WTC11 (cell line): Measurements from ENCODE around the gene RARA. TPM values are rescaled to one million over a fixed set of nuclear protein-coding genes. Genes with fewer than 3 reads are reported as not detected.
A peak's percentile ranks its signal among the peaks of the same experiment; 100 is the strongest.

Experiments used
- ATAC-seq: fragments of 200-7000 bp; cut with Tn5 transposase; 2 replicates; pipeline ENCODE4 v1.10.0; 2021; ENCODE audit warnings: mild to moderate bottlenecking, moderate library complexity
- CTCF ChIA-PET: fragments of 300-600 bp; sonication (Branson Sonifier 250); formaldehyde crosslinking; loops from one replicate; lab custom pipeline; 2021; ENCODE audit warnings: antibody characterized with exemption; lab: Charles Lee
- POLR2A ChIA-PET: fragments of 350-600 bp; sonication (Branson Sonifier 250); formaldehyde crosslinking; loops from one replicate; lab custom pipeline; 2021; ENCODE audit warnings: antibody characterized with exemption; lab: Charles Lee
- DNase-seq: peaks from one replicate; pipeline ENCODE4 v3.0.0; 2021; ENCODE audit warnings: low spot score
- H3K27ac Mint-ChIP-seq: 2 replicates; pipeline ENCODE4 v1.8.0; 2021; ENCODE audit warnings: mixed read lengths
- H3K27me3 Mint-ChIP-seq: 2 replicates; pipeline ENCODE4 v1.8.0; 2021; ENCODE audit warnings: low read depth, mild to moderate bottlenecking, moderate library complexity, mixed read lengths
- H3K36me3 Mint-ChIP-seq: 2 replicates; pipeline ENCODE4 v1.8.0; 2021; ENCODE audit warnings: mixed read lengths
- H3K4me1 Mint-ChIP-seq: 2 replicates; pipeline ENCODE4 v1.8.0; 2022; ENCODE audit warnings: mixed read lengths
- H3K4me3 Mint-ChIP-seq: 2 replicates; pipeline ENCODE4 v1.8.0; 2021; ENCODE audit warnings: mild to moderate bottlenecking, moderate library complexity, mixed read lengths
- H3K9me3 Mint-ChIP-seq: 2 replicates; pipeline ENCODE4 v1.8.0; 2021; ENCODE audit warnings: mixed read lengths
- ATF1 ChIP-seq: sonication (generic); formaldehyde crosslinking; IDR thresholded peaks from 2 replicates; pipeline ENCODE4 v1.8.1; 2023; ENCODE audit warnings: mild to moderate bottlenecking, moderate library complexity, missing genetic modification reagents
- CREB1 ChIP-seq: sonication (generic); formaldehyde crosslinking; IDR thresholded peaks from 2 replicates; pipeline ENCODE4 v1.8.0; 2023; ENCODE audit warnings: mild to moderate bottlenecking, missing genetic modification reagents
- ERG ChIP-seq: fragments of 250-450 bp; sonication (Bioruptor Pico); IDR thresholded peaks from 2 replicates; pipeline ENCODE4 v1.8.0; 2021; ENCODE audit warnings: mild to moderate bottlenecking
- ESRRA ChIP-seq: sonication (generic); formaldehyde crosslinking; IDR thresholded peaks from 2 replicates; pipeline ENCODE4 v1.8.1; 2022; ENCODE audit warnings: mild to moderate bottlenecking, missing genetic modification reagents, borderline replicate concordance
- IRF1 ChIP-seq: sonication (generic); formaldehyde crosslinking; IDR thresholded peaks from 2 replicates; pipeline ENCODE4 v1.8.0; 2023; ENCODE audit warnings: missing genetic modification reagents
- NFE2L1 ChIP-seq: sonication (generic); formaldehyde crosslinking; IDR thresholded peaks from 2 replicates; pipeline ENCODE4 v1.8.1; 2023; ENCODE audit warnings: missing genetic modification reagents
- RELA ChIP-seq: sonication (generic); formaldehyde crosslinking; IDR thresholded peaks from 2 replicates; pipeline ENCODE4 v1.8.1; 2022; ENCODE audit warnings: missing genetic modification reagents, mild to moderate bottlenecking, borderline replicate concordance
- TCF7 ChIP-seq: sonication (generic); formaldehyde crosslinking; IDR thresholded peaks from 2 replicates; pipeline ENCODE4 v1.8.0; 2022; ENCODE audit warnings: mild to moderate bottlenecking, low read depth, missing genetic modification reagents, moderate library complexity
- TP53 ChIP-seq: sonication (generic); formaldehyde crosslinking; IDR thresholded peaks from 2 replicates; pipeline ENCODE4 v1.8.1; 2023; ENCODE audit warnings: mild to moderate bottlenecking, missing genetic modification reagents
- ZNF138 ChIP-seq: sonication (generic); formaldehyde crosslinking; conservative IDR thresholded peaks from 2 replicates; pipeline ENCODE4 v1.8.1; 2022; ENCODE audit warnings: mild to moderate bottlenecking, moderate library complexity, missing genetic modification reagents
- ZNF396 ChIP-seq: fragments of 250-450 bp; sonication (Bioruptor Pico); IDR thresholded peaks from 2 replicates; pipeline ENCODE4 v1.8.0; 2021; ENCODE audit warnings: mild to moderate bottlenecking, moderate library complexity, borderline replicate concordance
- ZNF416 ChIP-seq: fragments of 250-450 bp; sonication (Bioruptor Pico); IDR thresholded peaks from 2 replicates; pipeline ENCODE4 v1.9.0; 2021; ENCODE audit warnings: mild to moderate bottlenecking, inconsistent platforms
- ZNF423 ChIP-seq: fragments of 250-450 bp; sonication (Bioruptor Pico); IDR thresholded peaks from 2 replicates; pipeline ENCODE4 v2.1.2; 2022; ENCODE audit warnings: mild to moderate bottlenecking, moderate library complexity
- total RNA-seq: library from RNA; stranded (reverse); gene quantifications from 3 replicates; pipeline ENCODE4 v1.2.3, GENCODE V29; 2021
- TF ChIP-seq, protein P1 (sequence below): sonication (generic); formaldehyde crosslinking; IDR thresholded peaks from 2 replicates; pipeline ENCODE4 v1.8.1; 2022; ENCODE audit warnings: mild to moderate bottlenecking, moderate library complexity, missing genetic modification reagents
- TF ChIP-seq, protein P2 (sequence below): fragments of 250-450 bp; sonication (Bioruptor Pico); IDR thresholded peaks from 2 replicates; pipeline ENCODE4 v1.9.0; 2021; ENCODE audit warnings: moderate library complexity, mild to moderate bottlenecking, inconsistent platforms, borderline replicate concordance
- TF ChIP-seq, protein P3 (sequence below): sonication (generic); formaldehyde crosslinking; IDR thresholded peaks from 2 replicates; pipeline ENCODE4 v1.8.0; 2022; ENCODE audit warnings: mild to moderate bottlenecking, missing genetic modification reagents
- TF ChIP-seq, protein P4 (sequence below): sonication (generic); formaldehyde crosslinking; IDR thresholded peaks from 2 replicates; pipeline ENCODE4 v1.8.0; 2022; ENCODE audit warnings: mild to moderate bottlenecking, missing genetic modification reagents
- TF ChIP-seq, protein P5 (sequence below): fragments of 250-450 bp; sonication (Bioruptor Pico); IDR thresholded peaks from 2 replicates; pipeline ENCODE4 v2.1.2; 2022; ENCODE audit warnings: mild to moderate bottlenecking, moderate library complexity
- TF ChIP-seq, protein P6 (sequence below): sonication (generic); formaldehyde crosslinking; IDR thresholded peaks from 2 replicates; pipeline ENCODE4 v1.8.1; 2023; ENCODE audit warnings: mild to moderate bottlenecking, moderate library complexity, missing genetic modification reagents
- TF ChIP-seq, protein P7 (sequence below): sonication (generic); formaldehyde crosslinking; IDR thresholded peaks from 2 replicates; pipeline ENCODE4 v1.8.1; 2023; ENCODE audit warnings: mild to moderate bottlenecking, missing genetic modification reagents
- TF ChIP-seq, protein P8 (sequence below): sonication (generic); formaldehyde crosslinking; IDR thresholded peaks from 2 replicates; pipeline ENCODE4 v1.8.1; 2022; ENCODE audit warnings: mild to moderate bottlenecking, missing genetic modification reagents, moderate library complexity, borderline replicate concordance

The RARA gene
- total RNA-seq, 1 experiment from 2014 or later, result 20.7 TPM

DNA sequence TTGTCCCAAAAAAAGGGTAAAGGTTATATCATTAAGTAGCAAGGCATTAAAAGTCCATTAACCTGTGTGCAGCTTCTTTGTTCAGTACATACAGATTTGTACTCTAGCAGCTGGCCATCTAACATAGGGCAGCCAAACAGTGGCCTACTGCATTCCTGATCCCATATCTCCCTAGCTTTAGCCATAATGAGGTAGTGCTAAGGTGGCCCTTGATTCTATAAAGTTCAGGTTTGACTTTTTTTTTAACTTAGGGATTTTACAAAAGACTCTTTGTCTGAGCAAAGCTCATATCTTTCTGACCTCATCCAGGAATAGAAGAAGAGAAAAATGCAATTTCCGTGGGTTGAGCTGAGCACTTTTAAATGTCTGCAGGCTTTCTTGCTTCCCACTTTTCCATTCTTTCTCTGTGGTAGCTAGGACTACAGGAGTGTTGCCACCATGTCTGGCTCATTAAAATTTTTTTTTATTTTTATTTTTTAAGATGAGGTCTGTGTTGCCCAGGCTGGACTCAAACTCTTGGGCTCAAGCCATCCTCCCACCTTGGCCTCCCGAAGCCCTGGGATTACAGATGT, 40.8 kb upstream of the RARA start (continued):
- TF ChIP-seq, protein P1, sequence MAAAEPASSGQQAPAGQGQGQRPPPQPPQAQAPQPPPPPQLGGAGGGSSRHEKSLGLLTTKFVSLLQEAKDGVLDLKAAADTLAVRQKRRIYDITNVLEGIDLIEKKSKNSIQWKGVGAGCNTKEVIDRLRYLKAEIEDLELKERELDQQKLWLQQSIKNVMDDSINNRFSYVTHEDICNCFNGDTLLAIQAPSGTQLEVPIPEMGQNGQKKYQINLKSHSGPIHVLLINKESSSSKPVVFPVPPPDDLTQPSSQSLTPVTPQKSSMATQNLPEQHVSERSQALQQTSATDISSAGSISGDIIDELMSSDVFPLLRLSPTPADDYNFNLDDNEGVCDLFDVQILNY (CRISPR knock-in tag), result no peak

DNA sequence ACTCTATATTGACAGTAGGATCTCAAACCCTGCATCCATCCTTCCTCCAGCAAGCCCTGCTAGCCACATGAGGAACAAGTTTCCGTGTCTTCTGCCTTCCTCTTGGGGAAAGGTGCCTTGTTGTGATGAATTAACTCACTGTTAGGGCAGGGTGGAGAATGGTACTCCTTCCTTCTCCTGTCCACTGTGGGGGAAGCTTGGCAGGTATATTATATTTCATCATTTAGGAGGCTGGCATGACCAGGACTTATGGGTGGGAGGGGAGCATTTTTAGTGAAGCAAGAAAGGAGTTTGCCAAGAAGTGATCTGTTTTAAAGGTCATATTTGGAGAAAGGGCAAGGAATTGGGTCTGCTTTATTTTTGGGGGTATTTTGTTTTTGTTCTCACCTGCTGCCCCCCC, 30.6 kb upstream of the RARA start:
- ChIA-PET POLR2A (no interaction called here), CTCF (no interaction called here)
- Mint-ChIP-seq H3K27ac (no peak overlapping the region), H3K36me3 (peaks cover 55% of the 10 kb centered on the region), H3K27me3 (no peaks in the 10 kb centered on the region), H3K4me1 (peaks cover 21% of the 10 kb centered on the region), H3K4me3 (no peak overlapping the region), H3K9me3 (no peaks in the 10 kb centered on the region)
- DNase-seq (no peak), ATAC-seq (no peak)
- TF ChIP-seq ZNF138 (no peak), IRF1 (CRISPR knock-in tag) (no peak), NFE2L1 (CRISPR knock-in tag) (no peak), ESRRA (no peak), ZNF416 (no peak), ZNF423 (no peak), RELA (CRISPR knock-in tag) (no peak), ERG (CRISPR knock-in tag) (no peak), ATF1 (no peak), ZNF396 (CRISPR knock-in tag) (no peak)
- TF ChIP-seq, protein P2, sequence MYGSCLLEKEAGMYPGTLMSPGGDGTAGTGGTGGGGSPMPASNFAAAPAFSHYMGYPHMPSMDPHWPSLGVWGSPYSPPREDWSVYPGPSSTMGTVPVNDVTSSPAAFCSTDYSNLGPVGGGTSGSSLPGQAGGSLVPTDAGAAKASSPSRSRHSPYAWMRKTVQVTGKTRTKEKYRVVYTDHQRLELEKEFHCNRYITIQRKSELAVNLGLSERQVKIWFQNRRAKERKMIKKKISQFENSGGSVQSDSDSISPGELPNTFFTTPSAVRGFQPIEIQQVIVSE, result no peak
- TF ChIP-seq, protein P3, sequence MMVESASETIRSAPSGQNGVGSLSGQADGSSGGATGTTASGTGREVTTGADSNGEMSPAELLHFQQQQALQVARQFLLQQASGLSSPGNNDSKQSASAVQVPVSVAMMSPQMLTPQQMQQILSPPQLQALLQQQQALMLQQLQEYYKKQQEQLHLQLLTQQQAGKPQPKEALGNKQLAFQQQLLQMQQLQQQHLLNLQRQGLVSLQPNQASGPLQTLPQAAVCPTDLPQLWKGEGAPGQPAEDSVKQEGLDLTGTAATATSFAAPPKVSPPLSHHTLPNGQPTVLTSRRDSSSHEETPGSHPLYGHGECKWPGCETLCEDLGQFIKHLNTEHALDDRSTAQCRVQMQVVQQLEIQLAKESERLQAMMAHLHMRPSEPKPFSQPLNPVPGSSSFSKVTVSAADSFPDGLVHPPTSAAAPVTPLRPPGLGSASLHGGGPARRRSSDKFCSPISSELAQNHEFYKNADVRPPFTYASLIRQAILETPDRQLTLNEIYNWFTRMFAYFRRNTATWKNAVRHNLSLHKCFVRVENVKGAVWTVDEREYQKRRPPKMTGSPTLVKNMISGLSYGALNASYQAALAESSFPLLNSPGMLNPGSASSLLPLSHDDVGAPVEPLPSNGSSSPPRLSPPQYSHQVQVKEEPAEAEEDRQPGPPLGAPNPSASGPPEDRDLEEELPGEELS (CRISPR knock-in tag), result no peak
- TF ChIP-seq, protein P4, sequence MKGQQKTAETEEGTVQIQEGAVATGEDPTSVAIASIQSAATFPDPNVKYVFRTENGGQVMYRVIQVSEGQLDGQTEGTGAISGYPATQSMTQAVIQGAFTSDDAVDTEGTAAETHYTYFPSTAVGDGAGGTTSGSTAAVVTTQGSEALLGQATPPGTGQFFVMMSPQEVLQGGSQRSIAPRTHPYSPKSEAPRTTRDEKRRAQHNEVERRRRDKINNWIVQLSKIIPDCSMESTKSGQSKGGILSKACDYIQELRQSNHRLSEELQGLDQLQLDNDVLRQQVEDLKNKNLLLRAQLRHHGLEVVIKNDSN, result no peak

- H3K36me3 Mint-ChIP-seq, result peaks cover 50% of the 10 kb centered on the region
- no peaks in the 10 kb centered on the region for H3K27me3 Mint-ChIP-seq
- H3K27ac Mint-ChIP-seq, result 0 out of 2 replicates have a peak overlapping the region, but pooled peaks have one; percentile 60
- ATAC-seq, result no peak
- CTCF ChIA-PET, result interaction anchor here (0.6 kb wide), 1 partner anchor 166 kb away, joined by 3 read pairs; no protein-coding TSS in a partner anchor
- no peaks in the 10 kb centered on the region for H3K9me3 Mint-ChIP-seq
- DNase-seq, result no peak
- no peak overlapping the region for H3K4me3 Mint-ChIP-seq
- peaks cover 21% of the 10 kb centered on the region for H3K4me1 Mint-ChIP-seq
- POLR2A ChIA-PET, result interaction anchor here (1.4 kb wide), 1 partner anchor 9 kb away, joined by 5 read pairs; no protein-coding TSS in a partner anchor
- TF ChIP-seq, protein P5, sequence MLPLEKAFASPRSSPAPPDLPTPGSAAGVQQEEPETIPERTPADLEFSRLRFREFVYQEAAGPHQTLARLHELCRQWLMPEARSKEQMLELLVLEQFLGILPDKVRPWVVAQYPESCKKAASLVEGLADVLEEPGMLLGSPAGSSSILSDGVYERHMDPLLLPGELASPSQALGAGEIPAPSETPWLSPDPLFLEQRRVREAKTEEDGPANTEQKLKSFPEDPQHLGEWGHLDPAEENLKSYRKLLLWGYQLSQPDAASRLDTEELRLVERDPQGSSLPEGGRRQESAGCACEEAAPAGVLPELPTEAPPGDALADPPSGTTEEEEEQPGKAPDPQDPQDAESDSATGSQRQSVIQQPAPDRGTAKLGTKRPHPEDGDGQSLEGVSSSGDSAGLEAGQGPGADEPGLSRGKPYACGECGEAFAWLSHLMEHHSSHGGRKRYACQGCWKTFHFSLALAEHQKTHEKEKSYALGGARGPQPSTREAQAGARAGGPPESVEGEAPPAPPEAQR (CRISPR knock-in tag), result no peak
- TF ChIP-seq CREB1 (no peak), TCF7 (CRISPR knock-in tag) (no peak), TP53 (CRISPR knock-in tag) (no peak)
- TF ChIP-seq, protein P6, sequence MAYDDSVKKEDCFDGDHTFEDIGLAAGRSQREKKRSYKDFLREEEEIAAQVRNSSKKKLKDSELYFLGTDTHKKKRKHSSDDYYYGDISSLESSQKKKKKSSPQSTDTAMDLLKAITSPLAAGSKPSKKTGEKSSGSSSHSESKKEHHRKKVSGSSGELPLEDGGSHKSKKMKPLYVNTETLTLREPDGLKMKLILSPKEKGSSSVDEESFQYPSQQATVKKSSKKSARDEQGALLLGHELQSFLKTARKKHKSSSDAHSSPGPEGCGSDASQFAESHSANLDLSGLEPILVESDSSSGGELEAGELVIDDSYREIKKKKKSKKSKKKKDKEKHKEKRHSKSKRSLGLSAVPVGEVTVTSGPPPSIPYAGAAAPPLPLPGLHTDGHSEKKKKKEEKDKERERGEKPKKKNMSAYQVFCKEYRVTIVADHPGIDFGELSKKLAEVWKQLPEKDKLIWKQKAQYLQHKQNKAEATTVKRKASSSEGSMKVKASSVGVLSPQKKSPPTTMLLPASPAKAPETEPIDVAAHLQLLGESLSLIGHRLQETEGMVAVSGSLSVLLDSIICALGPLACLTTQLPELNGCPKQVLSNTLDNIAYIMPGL (CRISPR knock-in tag), result no peak
- TF ChIP-seq, protein P7, sequence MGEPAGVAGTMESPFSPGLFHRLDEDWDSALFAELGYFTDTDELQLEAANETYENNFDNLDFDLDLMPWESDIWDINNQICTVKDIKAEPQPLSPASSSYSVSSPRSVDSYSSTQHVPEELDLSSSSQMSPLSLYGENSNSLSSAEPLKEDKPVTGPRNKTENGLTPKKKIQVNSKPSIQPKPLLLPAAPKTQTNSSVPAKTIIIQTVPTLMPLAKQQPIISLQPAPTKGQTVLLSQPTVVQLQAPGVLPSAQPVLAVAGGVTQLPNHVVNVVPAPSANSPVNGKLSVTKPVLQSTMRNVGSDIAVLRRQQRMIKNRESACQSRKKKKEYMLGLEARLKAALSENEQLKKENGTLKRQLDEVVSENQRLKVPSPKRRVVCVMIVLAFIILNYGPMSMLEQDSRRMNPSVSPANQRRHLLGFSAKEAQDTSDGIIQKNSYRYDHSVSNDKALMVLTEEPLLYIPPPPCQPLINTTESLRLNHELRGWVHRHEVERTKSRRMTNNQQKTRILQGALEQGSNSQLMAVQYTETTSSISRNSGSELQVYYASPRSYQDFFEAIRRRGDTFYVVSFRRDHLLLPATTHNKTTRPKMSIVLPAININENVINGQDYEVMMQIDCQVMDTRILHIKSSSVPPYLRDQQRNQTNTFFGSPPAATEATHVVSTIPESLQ (CRISPR knock-in tag), result no peak
- TF ChIP-seq, protein P8, sequence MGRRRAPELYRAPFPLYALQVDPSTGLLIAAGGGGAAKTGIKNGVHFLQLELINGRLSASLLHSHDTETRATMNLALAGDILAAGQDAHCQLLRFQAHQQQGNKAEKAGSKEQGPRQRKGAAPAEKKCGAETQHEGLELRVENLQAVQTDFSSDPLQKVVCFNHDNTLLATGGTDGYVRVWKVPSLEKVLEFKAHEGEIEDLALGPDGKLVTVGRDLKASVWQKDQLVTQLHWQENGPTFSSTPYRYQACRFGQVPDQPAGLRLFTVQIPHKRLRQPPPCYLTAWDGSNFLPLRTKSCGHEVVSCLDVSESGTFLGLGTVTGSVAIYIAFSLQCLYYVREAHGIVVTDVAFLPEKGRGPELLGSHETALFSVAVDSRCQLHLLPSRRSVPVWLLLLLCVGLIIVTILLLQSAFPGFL (CRISPR knock-in tag), result no peak
Observed at GRCh38 chr17:40279402-40279801, 29.6 kb upstream of the RARA start.
